GM12892 (cell line): Measurements from ENCODE around the gene CSTPP1.

Experiments
- POLR2A ChIP-seq: IDR thresholded peaks from 2 replicates; pipeline ENCODE4 v1.6.1; 2011; ENCODE audit warnings: low read depth, low read length, control low read depth
- POLR2AphosphoS5 ChIP-seq: IDR thresholded peaks from 2 replicates; pipeline ENCODE4 v1.6.1; 2011; ENCODE audit warnings: low read depth, low read length, control low read depth
- TAF1 ChIP-seq: IDR thresholded peaks from 2 replicates; pipeline ENCODE4 v1.6.1; 2011; ENCODE audit warnings: low read depth, mild to moderate bottlenecking, control low read depth, low read length, borderline replicate concordance

GRCh38 chr11:47177846-47178245 is 241.3 kb downstream of the CSTPP1 start:
- TF ChIP-seq POLR2AphosphoS5 (no peak), POLR2A (no peak), TAF1 (no peak)
